Head of caudate nucleus (tissue), 42 donors: ENCODE measurements around the gene GPRC5D.

Source experiments
- DNase-seq, 42 donors: peaks; one replicate each; pipeline versions ENCODE4 v3.0.0 to v3.0.0-alpha.2; 2020 to 2021; ENCODE audit warnings: mixed read lengths in 7 of 42
- intact Hi-C: fragments of 100-400 bp; cut with DNase I; formaldehyde crosslinking; loops from one replicate; pipeline ENCODE4 v1.15.0; 2022

The GPRC5D gene

GRCh38 chr12:12952036-12952435 lies at the start of gene GPRC5D:
GPRC5D (minus strand) TSS chr12:12952170; CDS start chr12:12950384, 1,786 bp downstream.
- DNase-seq: no peak
- intact Hi-C loops: no loop called here

GRCh38 chr12:13001775-13002040 lies 49.7 kb upstream of the GPRC5D start:
- no peak for DNase-seq
- intact Hi-C loops: loop anchor here (5.0 to 10.0 kb wide), 2 partner anchors 41 to 93 kb away; partner anchors contain the start of gene FAM234B

- DNase-seq: peak in 40 of 42 donors; percentile 32 to 80 (median 58)
- intact Hi-C loops: loop anchor here (5.0 to 10.0 kb wide), 2 partner anchors 41 to 94 kb away; partner anchors contain the start of gene FAM234B
Observed at GRCh38 chr12:13000925-13001774, 49.2 kb upstream of the GPRC5D start.

- intact Hi-C loops: loop anchor here (5.0 to 10.0 kb wide), 2 partner anchors 42 to 94 kb away; partner anchors contain the start of gene FAM234B
- DNase-seq: peak in 6 of 42 donors; percentile 31 to 51 (median 39)
Observed at GRCh38 chr12:13000616-13000924, 48.6 kb upstream of the GPRC5D start.

- intact Hi-C loops: loop anchor here (5.0 to 10.0 kb wide), 3 partner anchors 42 to 205 kb away; partner anchors contain the start of gene FAM234B
Observed at GRCh38 chr12:12999959-13000615, 48.1 kb upstream of the GPRC5D start, which contains the start of gene HEBP1. HEBP1 (minus strand) TSS chr12:13000265; CDS start chr12:13000114, 151 bp downstream.

GRCh38 chr12:12999271-12999958 lies 47.4 kb upstream of the GPRC5D start:
- peak in 20 of 42 donors; percentile 19 to 72 (median 44) for DNase-seq
- intact Hi-C loops: loop anchor here (10.0 kb wide), 1 partner anchor 205 kb away; no protein-coding TSS in a partner anchor

More at GRCh38 chr12:12999959-13000615, 48.1 kb upstream of the GPRC5D start, which contains the start of gene HEBP1:
- peak; percentile 87 to 100 (median 98) for DNase-seq

- intact Hi-C loops: loop anchor here (10.0 kb wide), 1 partner anchor 207 kb away; no protein-coding TSS in a partner anchor
- no peak for DNase-seq
Observed at GRCh38 chr12:12998248-12998647, 46.3 kb upstream of the GPRC5D start.

- intact Hi-C loops: loop anchor here (10.0 kb wide), 1 partner anchor 207 kb away; no protein-coding TSS in a partner anchor
- DNase-seq: no peak
Observed at GRCh38 chr12:12997734-12998133, 45.8 kb upstream of the GPRC5D start.

- DNase-seq: no peak
- intact Hi-C loops: loop anchor here (10.0 kb wide), 1 partner anchor 208 kb away; no protein-coding TSS in a partner anchor
Observed at GRCh38 chr12:12997156-12997555, 45.2 kb upstream of the GPRC5D start.

- intact Hi-C loops: loop anchor here (10.0 kb wide), 1 partner anchor 209 kb away; no protein-coding TSS in a partner anchor
- DNase-seq: no peak
Observed at GRCh38 chr12:12996209-12996608, 44.2 kb upstream of the GPRC5D start.

- intact Hi-C loops: loop anchor here (10.0 kb wide), 1 partner anchor 210 kb away; no protein-coding TSS in a partner anchor
- peak in 27 of 42 donors; percentile 23 to 92 (median 55) for DNase-seq
Observed at GRCh38 chr12:12995088-12995487, 43.1 kb upstream of the GPRC5D start.

GRCh38 chr12:12993367-12993766 lies 41.4 kb upstream of the GPRC5D start:
- DNase-seq: no peak
- intact Hi-C loops: loop anchor here (10.0 kb wide), 1 partner anchor 211 kb away; no protein-coding TSS in a partner anchor

- intact Hi-C loops: loop anchor here (10.0 kb wide), 1 partner anchor 212 kb away; no protein-coding TSS in a partner anchor
- peak in 3 of 42 donors; percentile 22 to 55 (median 36) for DNase-seq
Observed at GRCh38 chr12:12992418-12993130, 40.6 kb upstream of the GPRC5D start.

GRCh38 chr12:12990700-12991468 lies 38.9 kb upstream of the GPRC5D start:
- intact Hi-C loops: loop anchor here (10.0 kb wide), 1 partner anchor 214 kb away; no protein-coding TSS in a partner anchor
- no peak for DNase-seq

GRCh38 chr12:12987421-12987820 lies 35.5 kb upstream of the GPRC5D start:
- intact Hi-C loops: loop anchor here (10.0 kb wide), 1 partner anchor 173 kb away; the partner anchor contains the start of gene DDX47
- no peak for DNase-seq

- intact Hi-C loops: loop anchor here (10.0 kb wide), 1 partner anchor 172 kb away; the partner anchor contains the start of gene DDX47
- DNase-seq: peak in 7 of 42 donors; percentile 17 to 56 (median 46)
Observed at GRCh38 chr12:12986775-12987331, 34.9 kb upstream of the GPRC5D start.
